GM19455 (cell line): ENCODE measurements around the gene SH3BP4.

Experiments
- ATAC-seq: cut with Tn5 transposase; IDR thresholded peaks from one replicate; pipeline ENCODE4 v1.9.1; 2021; ENCODE audit not compliant: unreplicated experiment

SH3BP4 gene

DNA sequence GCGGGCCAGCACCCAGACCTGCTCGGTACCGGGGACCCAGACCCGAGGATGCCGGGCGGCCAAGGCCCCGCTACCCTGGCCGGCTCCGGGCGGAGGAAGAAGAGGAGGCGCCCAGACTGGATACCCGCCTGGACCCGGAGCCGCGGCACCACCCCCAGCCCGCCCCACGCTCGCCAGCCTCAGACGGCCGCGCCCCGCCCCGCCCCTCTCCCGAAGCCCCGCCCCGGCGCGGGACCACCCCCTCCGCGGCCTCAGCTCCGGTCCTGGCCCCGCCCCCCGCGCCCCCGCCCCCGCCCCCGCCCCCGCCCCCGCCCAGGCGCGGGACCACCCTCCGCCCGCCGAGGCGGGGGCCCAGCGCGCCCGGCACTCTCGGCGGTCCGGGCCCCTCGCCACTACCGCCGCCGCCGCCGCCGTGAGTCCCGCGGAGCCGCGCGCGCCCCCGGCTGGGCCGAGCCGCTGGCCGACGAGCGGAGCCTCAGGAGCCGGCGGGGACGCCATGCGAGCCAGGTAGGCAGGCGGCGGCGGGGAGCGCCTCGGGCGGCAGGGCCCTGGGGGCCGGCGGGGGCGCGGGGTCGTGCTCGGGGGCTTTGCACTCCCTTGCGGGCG lies at the start of gene SH3BP4:
TSS of gene SH3BP4 (plus strand) at position 354 of the 606 bp plus-strand sequence. CDS start 82,986 bp downstream, outside the sequence.
- no peak for ATAC-seq

DNA sequence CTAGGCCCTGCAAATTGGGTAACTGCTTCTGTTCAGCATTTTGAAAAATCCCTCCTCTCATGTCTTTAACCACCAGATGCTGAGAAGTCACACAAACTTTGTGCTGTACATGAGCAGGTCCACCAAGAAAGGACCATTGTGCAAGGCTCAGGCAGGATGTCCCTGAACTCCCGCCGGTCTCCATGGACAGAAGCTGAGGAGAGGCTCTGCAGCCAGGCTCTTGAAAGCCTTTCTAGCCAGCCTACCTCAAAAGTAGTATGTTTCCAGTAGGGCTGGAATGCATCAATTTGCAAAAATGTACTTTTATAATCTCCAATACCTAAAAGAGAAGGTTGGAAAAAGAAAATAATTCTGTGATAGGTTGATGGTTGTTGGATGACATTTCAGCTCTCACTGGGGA lies 47.0 kb upstream of the SH3BP4 start:
- no peak for ATAC-seq

DNA sequence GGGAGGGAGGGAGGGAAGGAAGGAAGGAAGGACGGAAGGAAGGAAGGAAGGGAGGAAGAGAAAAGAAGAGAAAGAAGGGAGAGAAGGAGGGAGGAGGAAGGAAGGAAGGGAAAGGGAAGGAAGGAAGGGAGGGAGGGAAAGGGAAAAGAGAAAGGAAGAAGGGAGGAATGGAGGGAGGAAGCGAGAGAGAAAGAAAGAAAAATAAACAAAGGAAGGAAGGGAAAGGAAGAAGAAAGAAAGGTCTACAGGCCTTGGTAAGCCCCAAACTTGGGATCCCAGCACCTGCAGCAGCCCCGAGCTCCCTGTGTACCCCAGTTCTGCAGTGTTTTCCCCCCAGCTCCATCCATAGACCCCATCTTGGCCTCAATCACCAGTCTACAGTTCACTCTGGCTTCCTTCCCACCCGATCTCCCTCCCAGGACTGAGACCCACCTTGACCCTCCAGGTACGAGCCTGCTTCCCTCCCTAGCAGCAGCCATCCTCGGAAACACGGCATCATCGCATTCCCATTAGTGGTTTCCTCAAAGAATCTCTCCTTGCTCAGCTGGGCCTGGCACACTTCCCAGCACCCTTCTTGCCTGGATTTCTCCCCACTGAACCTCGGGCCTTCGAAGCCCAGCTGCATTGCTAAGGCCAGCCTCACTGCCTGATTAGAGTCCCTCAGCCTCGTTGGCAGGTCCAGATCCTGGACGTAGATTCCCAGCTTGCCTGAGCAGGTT lies 46.1 kb upstream of the SH3BP4 start:
- ATAC-seq = no peak

- ATAC-seq = no peak
Observed at GRCh38 chr2:234910186-234910679, 41.6 kb upstream of the SH3BP4 start.

- ATAC-seq = no peak
Observed at GRCh38 chr2:234911271-234911670, 40.5 kb upstream of the SH3BP4 start.

GRCh38 chr2:234912437-234912836 lies 39.4 kb upstream of the SH3BP4 start:
- no peak for ATAC-seq

GRCh38 chr2:234913208-234913626 lies 38.6 kb upstream of the SH3BP4 start:
- ATAC-seq = no peak

DNA sequence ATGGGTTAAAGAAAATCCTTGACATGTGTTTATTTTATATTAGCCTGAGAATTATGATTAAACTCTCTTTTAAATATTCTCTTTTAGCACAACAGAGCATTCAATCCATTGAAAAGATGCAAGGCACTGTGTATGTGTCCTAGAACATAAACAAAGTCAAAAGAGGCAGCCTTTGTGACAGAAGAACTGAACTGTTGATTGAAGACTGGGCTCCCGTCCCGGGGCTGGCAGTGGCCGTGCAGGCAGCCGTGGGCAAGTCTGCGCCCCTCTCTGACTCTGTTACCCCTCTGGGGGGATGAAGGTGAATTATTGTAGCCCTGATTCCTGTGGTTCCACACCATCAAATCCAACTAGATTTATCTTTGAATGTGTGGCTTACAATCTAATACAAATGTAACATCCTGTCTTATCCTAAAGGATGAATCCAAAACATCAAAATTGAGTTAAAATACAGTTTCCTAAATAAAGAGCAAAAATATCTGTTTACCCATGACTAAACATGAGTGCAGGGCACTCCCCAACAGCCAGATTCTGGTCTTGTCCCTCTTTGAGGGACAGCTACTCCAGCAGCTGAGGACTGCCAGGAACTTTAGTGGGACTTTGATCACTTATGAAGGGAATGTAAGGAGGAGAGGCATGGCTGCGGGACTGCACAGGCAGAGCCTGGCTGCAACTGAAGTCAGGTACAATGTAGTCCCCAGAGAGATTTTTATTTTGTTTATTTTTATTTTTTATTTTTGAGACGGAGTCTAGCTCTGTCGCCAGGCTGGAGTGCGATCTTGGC lies 37.3 kb upstream of the SH3BP4 start:
- ATAC-seq = no peak

DNA sequence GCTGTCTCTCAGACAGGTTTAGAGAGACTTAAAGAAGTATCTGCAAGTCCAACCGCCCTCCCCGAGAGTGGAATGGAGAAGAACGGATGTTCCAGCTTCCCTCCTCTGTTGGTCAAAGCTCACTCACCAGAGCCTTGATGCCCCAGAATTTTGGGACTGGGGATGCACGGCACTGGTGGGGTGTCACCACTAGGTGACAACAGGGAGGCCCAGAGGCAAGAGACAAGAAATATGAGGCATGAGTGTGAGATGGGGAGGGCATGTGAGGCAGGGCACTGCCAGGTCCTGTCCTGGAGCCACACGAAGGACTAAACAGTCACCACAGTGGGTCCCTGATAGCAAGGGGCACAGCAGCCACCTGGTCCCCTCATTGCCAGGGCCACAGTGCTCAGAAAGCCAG lies 35.1 kb upstream of the SH3BP4 start:
- ATAC-seq = no peak

DNA sequence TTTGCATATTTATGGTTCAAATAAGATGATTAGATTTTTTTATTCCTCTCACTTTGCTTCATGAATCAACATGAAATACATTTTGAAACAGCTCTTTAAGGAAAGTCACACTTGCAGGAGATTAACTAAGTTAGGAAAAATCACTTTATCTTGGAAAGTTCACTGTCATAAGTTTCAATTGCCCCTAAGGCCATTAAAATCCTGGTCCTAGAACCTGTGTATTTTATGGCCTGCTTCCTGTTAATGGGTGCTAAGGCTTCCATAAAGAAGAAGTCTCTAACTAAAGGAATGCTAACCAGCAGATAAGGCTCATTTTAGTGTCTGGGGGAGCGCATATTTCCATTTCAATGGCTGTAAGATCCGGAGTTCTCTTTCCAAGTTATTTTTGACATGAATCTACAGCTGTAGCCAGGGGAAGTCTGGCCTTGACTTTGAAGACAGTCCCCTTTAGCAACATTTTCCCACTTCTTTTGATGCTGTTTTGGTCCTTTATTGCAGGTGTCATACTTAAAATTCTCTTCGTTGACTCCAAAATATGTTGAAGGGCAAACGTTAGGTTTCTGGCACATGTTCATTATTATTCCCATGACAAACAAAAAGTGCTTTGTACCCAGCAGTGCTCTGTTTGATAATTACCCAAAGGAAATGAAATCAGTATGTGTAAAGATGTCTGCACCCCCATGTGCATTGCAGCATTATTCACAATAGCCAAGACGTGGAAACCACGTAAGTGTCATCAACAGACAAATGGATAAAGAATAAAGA lies 34.4 kb upstream of the SH3BP4 start:
- no peak for ATAC-seq

DNA sequence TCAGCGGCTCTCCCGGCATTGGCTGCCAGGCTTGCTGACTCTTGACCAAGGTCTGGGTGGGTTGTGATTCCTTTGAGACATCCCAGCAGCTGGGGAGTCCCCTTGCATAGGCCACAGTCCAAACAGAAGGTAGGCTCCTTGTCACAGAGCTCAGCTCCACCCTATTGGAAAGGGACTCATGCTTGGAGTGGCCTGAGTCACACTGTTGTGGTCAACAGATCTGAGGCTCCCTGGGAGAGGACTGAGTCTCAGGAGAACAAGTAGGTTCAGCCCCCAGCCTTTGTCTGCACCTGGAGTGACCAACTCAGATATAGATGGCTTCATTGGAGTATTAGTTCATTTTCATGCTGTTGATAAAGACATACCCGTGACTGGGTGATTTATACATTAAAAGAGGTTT lies 32.1 kb upstream of the SH3BP4 start:
- ATAC-seq = no peak

DNA sequence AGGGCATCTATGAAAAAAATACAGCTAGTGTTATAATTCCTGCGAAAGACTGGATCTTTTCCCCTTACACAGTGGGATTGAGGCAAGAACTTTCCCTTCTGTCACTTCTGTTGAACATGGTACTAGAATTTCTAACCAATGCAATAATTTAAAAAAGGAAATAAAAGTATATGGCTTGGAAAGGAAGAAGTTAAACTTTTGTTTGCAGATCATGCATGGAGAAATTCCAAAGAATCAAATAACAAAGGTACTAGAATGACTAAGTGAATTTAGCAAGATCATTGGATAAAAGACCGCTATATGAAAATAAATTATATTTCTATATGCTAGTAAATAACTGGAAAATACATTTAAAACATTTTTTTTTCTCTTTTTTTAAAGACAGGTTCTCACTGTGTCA lies 31.0 kb upstream of the SH3BP4 start:
- no peak for ATAC-seq

GRCh38 chr2:234929002-234929401 lies 22.8 kb upstream of the SH3BP4 start:
- no peak for ATAC-seq

GRCh38 chr2:234930397-234930796 lies 21.4 kb upstream of the SH3BP4 start:
- ATAC-seq = no peak

DNA sequence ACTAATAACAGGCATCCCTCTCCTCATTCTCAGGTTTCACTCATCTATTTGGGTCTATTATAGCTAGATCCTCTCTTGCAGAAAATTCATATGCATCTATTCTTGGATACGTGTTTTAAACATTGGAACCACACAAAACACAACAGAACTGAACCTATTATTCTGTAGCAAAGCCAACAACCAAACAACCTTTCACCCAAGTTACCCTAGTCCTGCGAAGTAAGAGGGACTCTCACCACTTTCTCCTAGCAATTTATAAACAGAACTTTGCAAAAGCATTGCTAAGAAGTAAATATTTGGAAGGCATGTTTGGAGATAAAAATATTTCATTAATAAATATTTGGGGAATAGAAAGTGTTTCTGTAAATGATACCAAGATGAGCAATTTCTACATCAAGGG lies 20.4 kb upstream of the SH3BP4 start:
- ATAC-seq = no peak

DNA sequence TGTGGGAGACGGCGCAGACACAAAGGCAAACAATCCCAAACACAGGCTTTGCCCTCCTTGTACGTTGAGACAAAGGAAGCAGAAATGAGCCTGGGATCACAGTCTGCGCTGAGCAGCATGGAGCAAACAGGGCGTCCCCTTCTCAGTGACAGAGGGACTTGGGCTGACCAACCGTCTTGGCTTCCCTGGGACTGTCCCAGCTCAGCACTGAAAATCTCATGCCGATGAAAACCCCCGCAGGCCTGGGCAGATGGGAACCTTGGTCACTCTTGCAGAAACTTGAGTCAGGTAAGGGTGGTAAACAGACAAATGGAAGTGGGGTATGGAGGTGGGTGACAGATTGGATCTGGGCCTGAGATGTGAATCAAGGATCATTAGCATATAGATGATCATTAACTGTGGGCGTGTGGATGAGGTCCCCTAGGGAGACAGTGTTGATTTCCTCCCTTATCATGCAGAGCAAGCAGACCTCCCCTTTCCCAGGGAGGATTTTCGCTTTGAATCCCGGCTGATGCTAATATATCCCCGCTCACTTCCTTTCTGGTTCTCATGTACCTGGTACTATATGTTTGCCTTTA lies 19.1 kb upstream of the SH3BP4 start:
- no peak for ATAC-seq

DNA sequence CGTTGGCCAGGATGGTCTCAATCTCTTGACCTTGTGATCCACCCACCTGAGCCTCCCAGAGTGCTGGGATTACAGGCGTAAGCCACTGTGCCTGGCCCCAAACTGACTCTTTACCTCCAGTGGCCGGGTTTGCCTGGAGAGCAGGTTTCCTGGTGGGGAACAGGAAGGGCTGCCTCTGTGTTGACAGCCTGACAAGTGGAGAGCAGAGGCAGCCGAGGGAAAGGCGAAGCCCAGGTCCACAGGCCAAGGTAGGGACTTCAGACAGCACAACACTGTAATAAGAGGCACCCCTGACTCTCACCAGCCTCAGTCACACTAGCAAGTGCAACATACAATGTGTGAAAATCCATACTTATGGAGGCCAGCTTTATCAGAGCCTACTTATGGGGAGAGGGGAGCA lies 16.5 kb upstream of the SH3BP4 start:
- ATAC-seq = no peak

DNA sequence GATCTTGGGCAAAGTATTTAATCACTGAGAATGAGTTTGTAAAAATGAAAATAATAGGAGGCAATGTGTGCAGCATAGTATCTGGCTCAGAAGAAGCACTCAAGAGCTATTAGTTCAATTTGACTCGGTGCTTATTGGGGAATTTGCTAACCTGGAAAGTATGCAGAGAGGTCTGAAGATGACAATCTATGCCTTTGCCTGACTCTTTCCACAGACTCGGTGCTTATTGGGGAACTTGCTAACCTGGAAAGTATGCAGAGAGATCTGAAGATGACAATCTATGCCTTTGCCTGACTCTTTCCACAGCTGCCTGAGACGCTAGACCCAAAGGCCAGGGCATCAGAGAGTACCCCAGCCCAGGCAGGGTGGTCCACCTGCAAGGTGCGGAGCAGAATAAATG lies 12.2 kb upstream of the SH3BP4 start:
- no peak for ATAC-seq

DNA sequence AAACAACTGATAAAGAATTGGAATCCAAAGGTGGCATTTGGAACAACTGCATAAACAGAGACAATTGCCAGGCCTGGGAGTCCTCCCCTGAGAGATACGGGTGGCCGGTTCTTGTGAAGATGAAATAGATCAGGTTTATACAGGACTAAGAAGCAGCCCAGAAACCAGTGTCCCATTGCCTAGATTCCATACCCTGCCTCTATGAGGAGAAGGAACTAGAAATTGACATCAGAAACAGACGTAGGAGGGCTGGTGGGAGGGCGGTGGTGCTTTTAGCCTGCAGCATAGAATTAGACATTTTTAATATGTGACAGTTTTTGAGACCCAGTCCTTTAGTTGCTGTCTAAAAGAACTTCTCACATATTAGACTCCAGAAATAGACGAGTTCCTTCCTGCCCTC lies 11.8 kb upstream of the SH3BP4 start:
- ATAC-seq = no peak

DNA sequence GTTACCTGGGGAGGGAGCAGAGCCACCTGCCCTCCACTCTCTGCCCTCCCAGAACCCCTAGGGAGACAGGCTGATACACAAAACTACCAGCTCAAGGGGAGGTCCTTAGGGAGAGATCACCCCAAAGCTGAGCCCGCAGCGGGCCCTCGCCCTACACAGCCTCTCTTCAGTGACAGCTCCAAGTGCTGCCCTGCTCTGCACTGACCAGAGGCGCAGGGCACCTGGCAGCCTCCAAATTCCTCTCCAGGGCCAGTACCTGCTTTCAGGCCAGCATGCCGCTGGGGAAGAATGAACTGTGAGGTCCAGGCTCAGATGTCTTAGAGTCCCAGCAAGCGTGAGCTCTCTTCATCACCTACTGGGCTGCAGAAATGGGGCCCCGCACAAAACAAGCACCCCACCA lies 11.3 kb upstream of the SH3BP4 start:
- ATAC-seq = no peak

- no peak for ATAC-seq
Observed at GRCh38 chr2:234945339-234945873, 6.4 kb upstream of the SH3BP4 start.
